Measurements from ENCODE around the gene SCNN1A.

- TF ChIP-seq POLR2A (IDR thresholded peaks at IDR 0.05; ENCODE audit: borderline replicate concordance, extremely low read depth, insufficient read depth, insufficient read length) (no peak), EZH2 (IDR thresholded peaks at IDR 0.05) (no peak), CTCF (IDR thresholded peaks at IDR 0.05 in 2 of 3, conservative IDR thresholded peaks at IDR 0.05 in 1 of 3; ENCODE audit: borderline replicate concordance in 1 of 3, insufficient read depth in 1 of 3, low read depth in 2 of 3, low read length in 2 of 3) (no peak), REST (IDR thresholded peaks at IDR 0.05; ENCODE audit: low read depth) (no peak), RAD21 (IDR thresholded peaks at IDR 0.05; ENCODE audit: low read depth) (no peak), CEBPB (IDR thresholded peaks at IDR 0.05; ENCODE audit: low read depth) (no peak), EZH2phosphoT487 (IDR thresholded peaks at IDR 0.05; ENCODE audit: borderline replicate concordance) (no peak), ELF1 (IDR thresholded peaks at IDR 0.05; ENCODE audit: borderline replicate concordance, low read depth) (no peak), CBX3 (IDR thresholded peaks at IDR 0.05; ENCODE audit: low read depth) (no peak), TCF7L2 (IDR thresholded peaks at IDR 0.05; ENCODE audit: borderline replicate concordance, extremely low read depth, insufficient read depth, insufficient read length) (no peak), ZNF274 (IDR thresholded peaks at IDR 0.05; ENCODE audit: low read depth, low read length) (no peak)
Measured at GRCh38 chr12:6416596-6416995, 41.2 kb upstream of the SCNN1A start.
